Prostate gland (tissue), 2 donors: Measurements from ENCODE around the gene SCNN1G. TPM values are rescaled to one million over a fixed set of nuclear protein-coding genes. Genes with fewer than 3 reads are reported as not detected.

Experiments
- DNase-seq: peaks from one replicate; pipeline ENCODE4 v3.0.0-alpha.2; 2019; ENCODE audit warnings: low spot score
- H3K27ac ChIP-seq, 2 donors: fragments of 200-600 bp; sonication (generic); 2 replicates each; pipeline ENCODE4 v1.5.1; 2017 to 2019
- H3K27me3 ChIP-seq: fragments of 200-600 bp; sonication (generic); replicated peaks from 2 replicates; pipeline ENCODE4 v1.5.1; 2019; ENCODE audit not compliant: insufficient read depth
- H3K36me3 ChIP-seq, 2 donors: fragments of 200-600 bp; sonication (generic); 1 replicate in 1 of 2; 2 replicates in 1 of 2; pipeline versions ENCODE4 v1.5.1 to v1.8.1; 2017 to 2019
- H3K4me1 ChIP-seq: fragments of 200-600 bp; sonication (generic); replicated peaks from 2 replicates; pipeline ENCODE4 v1.5.1; 2019
- H3K4me3 ChIP-seq, 2 donors: fragments of 200-600 bp; sonication (generic); 2 replicates each; pipeline ENCODE4 v1.5.1; 2017 to 2019
- H3K9me3 ChIP-seq: fragments of 200-600 bp; sonication (generic); 2 replicates; pipeline ENCODE4 v1.5.1; 2017
- POLR2A ChIP-seq: fragments of 450-650 bp; IDR thresholded peaks from one replicate; pipeline ENCODE4 v1.6.1; 2016; ENCODE audit warnings: antibody characterized with exemption, mild to moderate bottlenecking
- POLR2AphosphoS5 ChIP-seq: sonication (generic); formaldehyde crosslinking; IDR thresholded peaks from one replicate; pipeline ENCODE4 v1.6.1; 2017; ENCODE audit warnings: antibody characterized with exemption
- WGBS: methylation state at CpG from one replicate; pipeline ENCODE4 v1.1.5; 2018; 5-methylcytosine and 5-hydroxymethylcytosine counted together
- intact Hi-C: fragments of 100-400 bp; cut with DNase I; formaldehyde crosslinking; loops from one replicate; pipeline ENCODE4 v1.14.2; 2022
- total RNA-seq, 2 donors: library from RNA; depleted of rRNA; stranded (reverse); fragments of >200 nt; gene quantifications; one replicate each; pipeline ENCODE4 v1.1.0, GENCODE V29; 2016
- TF ChIP-seq, protein P1 (sequence below), 4 experiments: fragments of 200-600 bp in 2 of 4; fragments of 450-650 bp in 2 of 4; sonication (generic) in 2 of 4; IDR thresholded peaks; 1 replicate in 3 of 4; 2 replicates in 1 of 4; pipeline ENCODE4 v1.5.1; 2016 to 2019; ENCODE audit warnings: antibody characterized with exemption in 4 of 4, mild to moderate bottlenecking in 2 of 4, moderate library complexity in 2 of 4

The SCNN1G gene
- total RNA-seq, 2 donors from 2014 or later: 8.6 to 11.1 TPM

DNA sequence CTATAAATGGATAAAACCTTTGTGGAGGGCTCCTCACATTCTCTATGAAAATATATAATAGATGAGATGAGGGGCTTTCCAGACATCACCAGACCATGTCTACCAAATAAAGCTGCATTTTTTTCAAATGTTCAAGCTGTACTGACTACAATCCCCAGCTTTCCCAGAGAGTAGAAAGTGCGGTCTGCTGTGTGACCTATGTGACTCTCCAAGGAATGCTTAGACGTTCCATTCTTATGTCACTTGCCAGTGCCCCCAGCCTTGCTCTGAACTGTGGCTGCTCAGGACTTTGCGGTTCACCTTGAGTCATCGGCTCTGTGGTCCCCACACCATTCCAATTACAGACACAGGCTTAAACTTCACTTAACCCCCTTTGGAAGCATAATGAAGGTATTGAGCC lies 71.8 kb downstream of the SCNN1G start:
- Histone ChIP-seq H3K4me3 (no peak overlapping the region), H3K27ac (no peak overlapping the region), H3K27me3 (no peaks in the 10 kb centered on the region), H3K9me3 (no peaks in the 10 kb centered on the region), H3K36me3 (no peaks in the 10 kb centered on the region), H3K4me1 (peaks cover 4% of the 10 kb centered on the region)
- TF ChIP-seq POLR2A (no peak), POLR2AphosphoS5 (no peak)
- TF ChIP-seq, protein P1, sequence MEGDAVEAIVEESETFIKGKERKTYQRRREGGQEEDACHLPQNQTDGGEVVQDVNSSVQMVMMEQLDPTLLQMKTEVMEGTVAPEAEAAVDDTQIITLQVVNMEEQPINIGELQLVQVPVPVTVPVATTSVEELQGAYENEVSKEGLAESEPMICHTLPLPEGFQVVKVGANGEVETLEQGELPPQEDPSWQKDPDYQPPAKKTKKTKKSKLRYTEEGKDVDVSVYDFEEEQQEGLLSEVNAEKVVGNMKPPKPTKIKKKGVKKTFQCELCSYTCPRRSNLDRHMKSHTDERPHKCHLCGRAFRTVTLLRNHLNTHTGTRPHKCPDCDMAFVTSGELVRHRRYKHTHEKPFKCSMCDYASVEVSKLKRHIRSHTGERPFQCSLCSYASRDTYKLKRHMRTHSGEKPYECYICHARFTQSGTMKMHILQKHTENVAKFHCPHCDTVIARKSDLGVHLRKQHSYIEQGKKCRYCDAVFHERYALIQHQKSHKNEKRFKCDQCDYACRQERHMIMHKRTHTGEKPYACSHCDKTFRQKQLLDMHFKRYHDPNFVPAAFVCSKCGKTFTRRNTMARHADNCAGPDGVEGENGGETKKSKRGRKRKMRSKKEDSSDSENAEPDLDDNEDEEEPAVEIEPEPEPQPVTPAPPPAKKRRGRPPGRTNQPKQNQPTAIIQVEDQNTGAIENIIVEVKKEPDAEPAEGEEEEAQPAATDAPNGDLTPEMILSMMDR (IDR thresholded peaks at IDR 0.05): no peak
- no peak for DNase-seq
- WGBS: 55% methylated on average over 4 of the region's 4 CpGs
- intact Hi-C loops: no loop called here

GRCh38 chr16:23255000-23255399 lies 72.5 kb downstream of the SCNN1G start:
- H3K4me3 ChIP-seq: no peak overlapping the region
- no peak overlapping the region for H3K27ac ChIP-seq
- H3K9me3 ChIP-seq: no peaks in the 10 kb centered on the region
- H3K36me3 ChIP-seq: no peaks in the 10 kb centered on the region
- intact Hi-C loops: no loop called here
- peaks cover 4% of the 10 kb centered on the region for H3K4me1 ChIP-seq
- no peak for TF ChIP-seq POLR2AphosphoS5
- no peak for TF ChIP-seq POLR2A
- TF ChIP-seq, protein P1 (IDR thresholded peaks at IDR 0.05): no peak
- DNase-seq: no peak
- WGBS: 67% methylated on average over 4 of the region's 4 CpGs
- H3K27me3 ChIP-seq: no peaks in the 10 kb centered on the region

DNA sequence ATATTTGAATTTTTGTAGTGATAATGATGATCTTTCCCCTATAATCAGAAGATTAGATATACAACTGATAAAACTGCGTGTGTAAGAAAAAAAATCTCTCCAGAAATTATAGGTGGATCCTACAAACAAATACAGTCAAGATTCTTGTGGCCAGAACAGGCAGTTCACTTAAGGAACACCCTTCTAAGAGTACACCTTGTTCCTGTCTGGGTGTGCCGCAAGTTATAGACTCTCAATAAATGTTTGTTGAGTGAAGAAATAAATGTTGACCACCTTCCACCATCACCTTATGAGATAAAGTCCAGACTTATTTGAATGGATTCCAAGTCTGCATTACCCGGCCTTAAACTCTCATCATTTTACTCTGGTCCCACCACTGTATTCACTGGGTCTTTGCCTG lies 73.9 kb downstream of the SCNN1G start:
- WGBS: 51% methylated on average over 3 of the region's 3 CpGs

DNA sequence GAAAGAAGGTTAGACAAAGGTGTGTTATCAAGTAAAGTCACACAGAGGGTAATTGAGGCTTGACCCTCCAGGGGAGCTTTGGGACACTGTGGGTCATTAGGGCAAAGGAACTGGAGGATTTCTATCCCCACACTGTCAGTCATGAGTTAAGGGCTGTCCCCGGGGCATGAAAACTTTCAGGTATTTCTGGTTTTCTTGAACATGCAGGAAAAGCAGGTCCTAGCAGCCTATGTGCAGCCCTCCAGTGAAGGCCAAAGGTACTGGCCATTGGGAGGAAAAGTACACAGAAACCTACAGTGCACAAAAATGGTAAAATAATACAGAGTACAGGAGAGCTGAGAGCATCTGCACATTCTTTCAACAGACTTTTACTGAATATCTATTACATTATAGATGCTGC lies 75.1 kb downstream of the SCNN1G start:
- intact Hi-C loops: no loop called here
- TF ChIP-seq, protein P1 (IDR thresholded peaks at IDR 0.05): no peak
- TF ChIP-seq POLR2AphosphoS5 (no peak), POLR2A (no peak)
- Histone ChIP-seq H3K36me3 (no peaks in the 10 kb centered on the region), H3K27ac (no peak overlapping the region), H3K4me3 (no peak overlapping the region), H3K9me3 (no peaks in the 10 kb centered on the region), H3K27me3 (no peaks in the 10 kb centered on the region), H3K4me1 (peaks cover 4% of the 10 kb centered on the region)
- 47% methylated on average over 1 of the region's 1 CpG for WGBS
- DNase-seq: no peak

More for the DNA sequence above, 73.9 kb downstream of the SCNN1G start:
- H3K4me1 ChIP-seq: peaks cover 4% of the 10 kb centered on the region
- H3K4me3 ChIP-seq: no peak overlapping the region
- intact Hi-C loops: no loop called here
- H3K27ac ChIP-seq: no peak overlapping the region
- H3K27me3 ChIP-seq: no peaks in the 10 kb centered on the region
- TF ChIP-seq POLR2AphosphoS5 (peak; percentile 63), POLR2A (no peak)
- TF ChIP-seq, protein P1 (IDR thresholded peaks at IDR 0.05): no peak
- DNase-seq: peak; percentile 40
- H3K36me3 ChIP-seq: no peaks in the 10 kb centered on the region
- no peaks in the 10 kb centered on the region for H3K9me3 ChIP-seq

DNA sequence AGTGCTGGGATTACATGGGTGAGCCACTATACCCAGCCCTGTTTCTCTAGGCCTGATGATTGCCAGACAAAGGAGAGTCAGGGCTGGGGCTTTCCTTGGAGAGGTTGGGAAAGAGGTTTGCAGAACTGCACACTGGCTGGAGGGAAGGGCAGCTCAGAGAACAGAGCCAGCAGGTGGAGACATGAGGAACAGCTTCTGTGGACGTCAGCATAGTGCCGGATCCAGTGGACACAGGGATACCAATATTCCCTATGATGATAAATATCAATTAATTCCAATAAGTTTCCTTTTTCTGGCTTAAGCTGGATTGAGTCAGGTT lies 76.3 kb downstream of the SCNN1G start:
- peak; percentile 10 for DNase-seq
- peak overlapping the region in 1 of 2 donors; percentile 35 for H3K27ac ChIP-seq
- TF ChIP-seq, protein P1 (IDR thresholded peaks at IDR 0.05): no peak
- TF ChIP-seq POLR2AphosphoS5 (no peak), POLR2A (no peak)
- no peaks in the 10 kb centered on the region for H3K27me3 ChIP-seq
- H3K36me3 ChIP-seq: no peaks in the 10 kb centered on the region
- no peak overlapping the region for H3K4me3 ChIP-seq
- intact Hi-C loops: no loop called here
- peaks cover 4% of the 10 kb centered on the region for H3K4me1 ChIP-seq
- H3K9me3 ChIP-seq: no peaks in the 10 kb centered on the region
- 80% methylated on average over 2 of the region's 2 CpGs for WGBS

Other genes starting within 250 kb of the SCNN1G start
- 10 to 100 TPM; 16.2 to 67.3 TPM for gene USP31, start 33.3 kb upstream of the SCNN1G start, total RNA-seq
- gene SCNN1B, start 119.6 kb downstream of the SCNN1G start, total RNA-seq: 10 to 100 TPM in 1 of 2 donors, 1 to 10 TPM in 1; 9.2 to 11.8 TPM